Epithelial cell of prostate (primary cell): ENCODE measurements around the gene EDN3.

Experiments used
- DNase-seq: peaks from one replicate; pipeline ENCODE4 v3.0.0-alpha.2; 2011; ENCODE audit warnings: low read depth, low spot score
- H3K27ac ChIP-seq: fragments of 450-650 bp; 2 replicates; pipeline ENCODE4 v1.5.1; 2017; ENCODE audit warnings: mild to moderate bottlenecking

The EDN3 gene, protein sequence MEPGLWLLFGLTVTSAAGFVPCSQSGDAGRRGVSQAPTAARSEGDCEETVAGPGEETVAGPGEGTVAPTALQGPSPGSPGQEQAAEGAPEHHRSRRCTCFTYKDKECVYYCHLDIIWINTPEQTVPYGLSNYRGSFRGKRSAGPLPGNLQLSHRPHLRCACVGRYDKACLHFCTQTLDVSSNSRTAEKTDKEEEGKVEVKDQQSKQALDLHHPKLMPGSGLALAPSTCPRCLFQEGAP

DNA sequence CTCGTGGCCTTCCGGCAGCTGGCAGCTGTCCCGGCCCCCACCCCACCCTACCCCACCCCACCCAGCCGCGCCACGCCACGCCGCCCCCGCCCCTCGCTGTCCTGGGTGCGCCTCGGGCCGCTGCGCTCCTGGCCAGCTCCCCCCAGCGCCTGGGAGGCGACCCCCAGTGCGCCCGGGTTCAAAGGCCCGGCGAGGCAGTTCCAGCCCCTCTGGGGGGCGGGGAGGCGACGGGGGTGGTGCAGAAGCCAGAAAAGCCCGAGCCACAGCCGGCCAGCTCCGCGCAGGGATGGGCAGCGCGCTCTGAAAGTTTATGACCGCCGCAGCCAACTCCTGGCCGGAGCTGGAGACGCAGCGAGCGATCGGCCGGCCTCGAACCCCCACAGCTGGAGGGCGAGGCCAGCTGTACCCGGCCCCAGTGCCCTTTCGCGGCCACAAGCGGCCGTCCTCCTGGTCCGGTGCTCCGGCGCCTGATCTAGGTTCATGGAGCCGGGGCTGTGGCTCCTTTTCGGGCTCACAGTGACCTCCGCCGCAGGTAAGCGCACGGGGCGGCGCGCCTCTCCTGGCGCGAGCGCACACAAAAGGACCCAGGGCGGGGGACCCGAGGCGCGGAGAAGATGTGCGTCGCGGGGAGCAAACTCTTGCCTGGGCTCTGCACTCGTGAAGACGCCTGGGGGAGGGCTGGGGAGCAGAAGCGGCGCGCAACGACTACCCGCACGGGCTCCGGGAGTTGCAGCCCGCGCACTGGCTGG is at the start of gene EDN3:
Gene EDN3, plus strand, starts transcription at position 279 of the 749 bp plus-strand sequence. Its CDS starts 202 bp downstream, at position 481.
- no peak for DNase-seq
- H3K27ac ChIP-seq = no peak within 1 kb of the TSS

DNA sequence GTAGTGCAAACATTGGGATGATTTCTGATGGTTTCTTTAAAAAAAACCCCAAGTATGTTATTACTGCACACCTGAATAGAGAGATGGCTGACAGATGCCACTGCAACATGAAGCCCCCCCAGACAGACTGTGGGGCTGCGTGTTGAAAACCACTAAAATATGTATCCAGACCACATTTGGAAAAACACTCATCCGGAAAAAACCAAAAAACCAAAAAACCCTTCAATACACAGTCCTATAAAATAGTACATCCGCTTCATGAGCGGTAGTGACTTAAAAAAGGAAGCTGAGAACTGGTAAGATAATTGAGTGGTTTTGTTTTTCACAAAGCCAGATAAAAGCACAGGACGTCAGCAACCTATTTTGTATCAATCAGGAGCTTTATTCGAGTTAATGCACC is 47.1 kb upstream of the EDN3 start:
- no peak overlapping the region for H3K27ac ChIP-seq
- no peak for DNase-seq

DNA sequence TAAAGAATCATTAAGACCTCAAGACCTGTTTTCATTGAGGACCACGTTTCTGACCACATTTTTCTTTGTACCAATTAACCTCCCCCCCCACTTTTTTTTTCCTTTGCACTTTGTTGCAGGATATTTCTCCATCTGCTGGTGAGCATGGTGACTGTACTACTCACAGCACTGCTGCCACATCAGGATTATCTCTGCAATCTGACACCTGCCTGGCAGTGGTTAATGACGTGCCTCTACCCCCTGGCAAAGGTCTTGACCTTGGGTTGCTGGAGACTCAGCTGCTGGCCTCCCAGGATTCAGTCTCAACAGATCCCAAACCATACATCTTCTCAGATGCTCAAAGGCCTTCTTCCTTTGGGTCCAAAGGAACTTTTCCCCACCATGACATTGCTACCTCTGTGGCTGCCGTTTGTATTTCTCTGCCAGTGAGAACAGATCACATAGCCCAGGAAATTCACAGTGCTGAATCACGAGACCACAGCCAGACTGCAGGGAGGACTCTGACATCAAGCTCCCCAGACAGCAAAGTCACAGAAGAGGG is 46.6 kb upstream of the EDN3 start:
- H3K27ac ChIP-seq = no peak overlapping the region
- DNase-seq = no peak

DNA sequence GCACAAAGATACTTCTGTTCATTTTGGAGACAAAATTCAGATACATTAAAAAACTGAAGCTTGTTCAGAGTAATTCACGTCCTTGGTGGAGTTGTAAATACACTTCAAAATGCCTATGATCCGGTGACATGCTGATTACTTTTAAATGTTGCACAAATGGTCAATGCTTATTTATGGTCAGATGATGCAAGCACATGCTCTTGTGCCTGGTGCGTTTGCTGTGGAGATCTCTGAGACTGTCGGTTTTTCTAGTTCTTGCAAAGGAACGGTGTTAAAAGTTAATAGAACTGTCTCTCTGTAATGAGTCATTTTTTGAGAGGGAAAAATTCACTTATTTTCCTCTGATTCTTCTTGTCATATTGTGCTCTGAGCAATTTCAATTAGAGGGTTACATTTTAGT is 45.2 kb upstream of the EDN3 start:
- no peak for DNase-seq
- no peak overlapping the region for H3K27ac ChIP-seq

DNA sequence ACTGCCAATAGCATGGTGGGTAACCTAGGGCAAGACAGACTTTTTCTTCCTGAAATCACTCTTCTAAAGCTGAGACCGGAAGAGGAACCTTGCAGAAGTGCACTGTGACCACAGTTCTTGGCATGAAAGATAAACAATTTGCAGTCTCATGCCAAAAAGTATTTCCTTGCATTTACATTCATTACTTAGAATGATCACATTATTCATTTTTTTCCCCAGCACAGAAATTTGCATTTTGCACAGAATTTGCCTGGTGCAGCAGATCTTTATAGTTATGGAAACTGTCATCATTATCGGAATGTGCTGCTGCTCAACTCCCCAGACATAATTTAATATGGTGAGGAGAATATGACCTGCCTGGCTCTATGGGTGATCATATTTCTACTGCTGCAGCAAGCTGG is 42.2 kb upstream of the EDN3 start:
- H3K27ac ChIP-seq = no peak overlapping the region
- DNase-seq = no peak

DNA sequence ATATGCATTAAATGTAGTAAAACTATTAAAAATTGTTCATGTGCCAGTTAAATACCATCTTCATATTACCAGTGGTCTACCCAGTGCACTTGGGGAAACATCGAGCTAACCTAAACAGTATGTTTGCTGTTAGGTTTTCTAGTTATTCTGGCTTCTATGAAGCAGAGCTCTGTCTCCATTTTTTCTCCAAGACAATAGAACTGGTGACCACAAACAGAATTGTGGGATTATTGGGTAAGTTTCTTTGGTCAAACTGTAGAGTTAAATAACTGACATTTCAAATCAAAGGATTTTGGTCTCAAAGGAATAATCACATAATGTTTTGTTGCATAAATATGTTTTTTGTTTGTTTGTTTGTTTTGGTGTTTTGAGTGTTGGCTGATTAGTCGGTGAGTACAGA is 40.5 kb upstream of the EDN3 start:
- H3K27ac ChIP-seq = no peak overlapping the region
- no peak for DNase-seq

DNA sequence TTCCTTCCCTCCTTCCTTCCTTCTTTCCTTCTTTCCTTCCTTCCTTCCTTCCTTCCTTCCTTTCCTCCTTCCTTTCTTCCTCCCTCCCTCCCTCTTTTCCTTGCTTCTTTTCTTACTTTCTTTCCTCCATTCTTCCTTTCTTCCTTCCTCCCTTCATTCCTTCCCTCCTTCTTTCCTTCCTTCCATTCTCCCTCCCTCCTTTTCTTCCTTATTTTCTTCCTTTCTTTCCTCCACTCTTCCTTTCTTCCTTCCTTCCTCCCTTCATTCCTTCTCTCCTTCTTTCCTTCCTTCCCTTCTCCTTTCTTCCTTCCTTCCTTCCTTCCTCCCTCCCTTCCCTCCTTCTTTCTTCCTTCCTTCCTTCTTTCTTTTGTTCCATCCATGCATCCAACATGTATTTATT is 35.1 kb upstream of the EDN3 start:
- no peak overlapping the region for H3K27ac ChIP-seq
- no peak for DNase-seq

DNA sequence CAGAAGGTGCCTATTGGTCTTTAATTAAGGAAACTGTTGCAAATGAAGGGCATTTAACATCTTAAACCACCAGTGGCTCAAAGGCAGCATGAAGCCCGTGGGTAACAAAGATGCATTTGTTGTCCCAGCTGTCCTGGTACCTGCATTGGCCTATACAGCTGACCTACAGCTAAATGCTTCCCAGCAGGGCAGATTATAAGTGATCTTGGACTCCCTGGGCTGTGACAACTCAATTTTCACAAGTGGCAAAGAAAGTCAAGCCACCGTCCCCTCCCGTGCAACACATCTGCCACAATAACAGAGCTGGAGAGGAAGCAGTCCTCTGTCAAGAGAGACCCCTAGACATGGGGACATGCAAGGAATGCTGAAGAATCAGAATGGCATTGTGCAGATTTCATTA is 31.5 kb upstream of the EDN3 start:
- no peak for DNase-seq
- H3K27ac ChIP-seq = no peak overlapping the region

DNA sequence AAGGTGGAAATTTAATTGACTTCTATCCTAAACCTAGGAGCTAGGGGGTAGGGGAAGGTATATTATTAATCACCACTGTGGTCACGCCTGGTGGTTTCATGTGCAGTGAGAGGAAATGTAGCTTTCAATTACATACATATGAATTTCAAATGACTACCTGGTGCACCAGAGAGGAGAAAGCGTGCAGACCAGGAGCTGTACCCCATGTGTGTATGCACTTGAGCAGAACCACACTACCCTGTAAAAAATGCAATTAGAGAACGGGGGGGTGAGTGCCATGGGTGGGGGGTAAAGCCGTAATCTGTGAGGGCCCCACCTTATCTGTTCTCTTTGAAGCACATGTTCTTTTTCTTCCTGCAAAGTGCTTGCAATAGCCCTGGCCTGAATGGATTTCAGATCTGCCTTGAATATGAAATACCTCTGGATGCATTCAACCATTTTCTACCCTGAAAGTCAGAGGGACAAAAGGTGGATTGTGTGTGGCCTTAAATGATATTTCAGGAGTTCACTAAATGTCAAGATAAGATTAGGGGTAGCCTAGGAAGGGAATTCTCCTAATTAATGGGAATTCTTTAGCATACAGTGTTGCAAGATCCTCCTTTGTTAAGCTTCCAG is 30.9 kb upstream of the EDN3 start:
- H3K27ac ChIP-seq = no peak overlapping the region
- no peak for DNase-seq

DNA sequence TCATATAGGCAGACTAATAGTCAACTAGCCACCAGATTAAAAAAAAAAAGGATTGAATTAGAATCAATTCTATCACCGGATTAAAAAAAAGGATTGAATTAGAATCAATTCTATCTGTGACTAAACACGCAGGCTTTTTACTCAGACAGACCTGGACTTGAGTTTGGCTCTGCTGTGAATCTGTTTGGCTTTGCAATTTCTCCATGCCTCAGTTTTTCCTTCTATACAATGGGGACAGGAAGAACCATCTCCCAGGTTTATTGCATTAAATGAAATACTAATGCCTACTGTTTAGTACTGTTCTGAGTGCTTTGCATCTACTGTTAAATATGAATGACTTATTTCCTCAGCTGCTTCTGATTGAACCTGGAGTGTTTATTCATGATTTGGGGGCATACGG is 30.0 kb upstream of the EDN3 start:
- no peak for DNase-seq
- no peak overlapping the region for H3K27ac ChIP-seq

DNA sequence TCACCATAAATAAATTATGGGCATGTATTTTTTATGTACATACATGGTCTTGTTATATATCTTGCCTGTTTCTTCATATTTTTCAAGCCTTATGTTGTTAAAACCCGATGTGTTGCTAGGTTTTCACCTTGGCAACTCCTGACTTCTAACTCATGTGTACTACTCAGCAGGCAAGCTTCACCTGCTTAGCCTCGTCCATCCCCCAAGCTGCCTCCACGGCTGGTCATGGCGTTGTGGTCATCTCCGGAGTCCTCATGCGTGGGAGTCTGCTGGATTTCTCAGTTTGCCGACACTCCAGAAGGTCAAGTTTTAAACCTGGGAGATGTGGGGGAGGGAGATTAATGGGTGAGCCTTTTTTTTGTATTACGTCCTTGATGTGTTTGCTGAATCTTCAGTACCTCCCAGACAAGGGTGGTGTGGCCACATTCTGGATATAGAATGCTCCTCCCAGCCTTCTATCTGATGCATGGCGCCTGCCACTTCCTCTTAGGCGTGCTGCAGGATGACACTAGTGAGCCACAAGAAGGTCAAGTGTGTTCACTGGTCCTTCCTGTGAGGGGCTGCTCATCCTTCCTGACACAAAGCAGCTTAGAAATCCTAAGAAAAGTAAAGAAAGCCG is 26.6 kb upstream of the EDN3 start:
- no peak for DNase-seq
- no peak overlapping the region for H3K27ac ChIP-seq

DNA sequence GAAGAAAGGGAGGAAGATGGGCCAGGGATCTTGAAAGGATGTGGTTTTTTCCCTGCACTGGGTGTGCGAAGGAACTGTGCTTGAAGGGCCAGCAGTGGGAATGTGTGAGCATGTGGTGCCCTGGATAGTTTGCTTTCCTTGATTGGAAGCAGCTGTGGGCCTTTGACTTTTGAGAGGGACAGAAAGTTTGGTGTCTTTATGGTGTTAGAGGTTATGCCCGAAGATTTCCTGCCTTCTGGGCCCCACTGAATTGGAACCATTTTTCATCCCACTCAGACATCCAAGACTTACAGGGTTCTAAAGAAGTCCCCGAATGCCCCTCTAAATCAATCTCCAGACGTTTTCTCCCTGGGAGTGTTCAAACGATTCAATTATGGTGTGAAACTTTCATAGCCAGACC is 23.5 kb upstream of the EDN3 start:
- no peak overlapping the region for H3K27ac ChIP-seq
- no peak for DNase-seq

DNA sequence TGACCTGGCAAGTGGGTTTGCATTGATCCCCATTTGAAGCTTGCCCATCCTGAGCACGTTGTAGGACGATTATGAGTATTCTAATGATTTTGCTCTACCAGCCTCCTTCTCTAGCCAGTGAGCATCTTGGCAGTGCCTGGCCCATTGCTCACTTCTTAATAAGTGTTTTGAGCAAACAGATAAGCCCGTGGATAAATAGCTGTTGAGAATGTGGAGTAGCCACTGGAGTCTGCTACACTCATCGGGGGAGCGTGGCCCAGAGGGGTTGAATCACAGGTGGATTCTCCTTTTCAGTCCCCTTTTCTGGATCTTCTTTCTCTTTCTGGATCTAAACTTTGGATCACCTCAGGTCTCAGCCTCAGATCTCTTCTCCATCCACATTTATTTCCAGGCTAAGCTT is 15.9 kb upstream of the EDN3 start:
- H3K27ac ChIP-seq = no peak overlapping the region
- no peak for DNase-seq

DNA sequence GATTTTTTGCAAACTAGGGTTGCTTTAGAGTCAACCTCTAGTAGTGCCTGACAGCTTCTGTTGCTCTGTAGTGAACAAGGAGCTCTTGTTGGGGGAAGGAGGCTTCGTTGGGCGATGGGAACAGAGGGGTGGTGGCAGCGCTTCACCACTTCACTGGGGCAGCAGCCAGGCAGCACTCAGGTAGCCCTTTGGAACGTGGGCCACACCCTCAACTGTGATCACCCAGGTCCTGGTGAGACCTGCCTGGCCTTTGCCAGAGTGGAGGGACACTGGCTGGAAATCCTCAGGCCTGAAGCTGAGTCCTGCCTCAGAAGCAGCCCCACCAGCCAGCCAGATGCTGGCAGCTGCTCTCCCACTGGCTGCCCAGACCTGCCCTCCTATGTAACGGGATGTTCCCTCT is 10.4 kb upstream of the EDN3 start:
- no peak for DNase-seq
- no peak overlapping the region for H3K27ac ChIP-seq

DNA sequence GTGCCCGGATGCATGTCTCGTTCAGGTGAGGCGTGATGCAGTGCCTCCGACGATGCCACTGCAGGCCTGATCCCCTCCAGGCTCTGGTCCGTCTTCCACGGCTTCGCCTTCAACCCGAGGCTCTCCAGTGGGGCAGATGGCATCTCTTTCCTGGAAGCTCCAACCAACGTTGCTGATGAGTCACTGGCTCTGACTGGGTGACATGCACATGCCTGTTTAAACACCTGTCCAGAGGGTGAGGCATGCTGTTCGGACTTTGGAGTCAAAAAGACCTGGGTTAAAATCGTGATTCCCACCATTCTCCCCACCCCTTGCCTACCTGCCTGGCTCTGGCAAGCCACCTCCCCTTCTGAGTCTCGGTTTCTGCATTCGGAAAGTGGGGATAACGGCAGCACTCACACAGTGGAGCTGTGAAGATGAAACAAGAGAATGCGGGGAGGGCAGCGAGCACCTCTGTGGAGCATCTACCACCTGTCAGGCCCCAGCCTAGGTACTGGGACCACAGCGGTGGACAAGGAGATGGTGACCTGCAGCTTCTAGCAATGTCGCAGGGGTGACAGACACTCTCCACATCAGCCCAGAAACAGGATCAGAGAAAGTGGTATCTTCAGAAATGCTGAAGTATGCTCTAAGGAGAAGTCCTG is 8.5 kb upstream of the EDN3 start:
- H3K27ac ChIP-seq = no peak overlapping the region
- DNase-seq = no peak

DNA sequence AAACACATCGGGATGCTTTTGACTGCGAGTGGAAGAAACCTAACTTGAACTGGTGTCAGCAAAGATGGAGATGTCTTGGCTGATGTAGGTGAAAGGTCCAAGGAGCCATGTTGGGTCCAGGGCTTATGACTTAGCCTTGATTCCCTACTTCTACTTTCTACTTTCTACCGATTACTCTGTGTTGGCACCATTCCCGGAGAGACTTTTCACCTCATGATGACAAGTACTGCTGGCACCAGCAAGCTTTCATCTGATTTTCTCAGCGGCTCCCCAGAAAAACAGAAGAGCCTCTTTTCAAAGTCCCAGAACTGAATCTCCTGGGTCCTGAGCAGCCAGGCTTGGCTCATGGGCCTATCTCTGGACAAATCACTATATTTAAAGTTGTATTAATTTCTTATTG is 4.9 kb upstream of the EDN3 start:
- DNase-seq = no peak

DNA sequence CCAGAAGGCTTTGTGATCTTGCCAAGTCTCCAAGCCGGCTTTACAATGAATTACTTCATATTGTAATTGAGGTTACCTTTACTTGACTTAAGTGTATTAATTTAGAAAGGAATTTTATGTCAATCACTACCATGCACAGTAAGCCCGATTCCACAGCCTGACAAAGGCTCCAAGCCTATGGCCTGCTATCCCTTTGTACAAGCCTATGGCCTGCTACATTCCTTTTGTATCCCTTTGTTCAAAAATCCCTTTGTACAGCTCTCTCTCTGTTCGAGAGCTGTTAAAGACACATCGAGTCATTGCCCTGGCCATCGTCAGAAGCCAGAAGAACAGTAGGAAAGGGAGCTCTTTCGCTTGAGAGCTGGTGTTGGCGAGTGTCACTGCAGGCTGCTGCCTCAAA is 2.7 kb upstream of the EDN3 start:
- no peak overlapping the region for H3K27ac ChIP-seq
- no peak for DNase-seq

More for the DNA sequence above, 4.9 kb upstream of the EDN3 start:
- H3K27ac ChIP-seq = no peak overlapping the region

DNA sequence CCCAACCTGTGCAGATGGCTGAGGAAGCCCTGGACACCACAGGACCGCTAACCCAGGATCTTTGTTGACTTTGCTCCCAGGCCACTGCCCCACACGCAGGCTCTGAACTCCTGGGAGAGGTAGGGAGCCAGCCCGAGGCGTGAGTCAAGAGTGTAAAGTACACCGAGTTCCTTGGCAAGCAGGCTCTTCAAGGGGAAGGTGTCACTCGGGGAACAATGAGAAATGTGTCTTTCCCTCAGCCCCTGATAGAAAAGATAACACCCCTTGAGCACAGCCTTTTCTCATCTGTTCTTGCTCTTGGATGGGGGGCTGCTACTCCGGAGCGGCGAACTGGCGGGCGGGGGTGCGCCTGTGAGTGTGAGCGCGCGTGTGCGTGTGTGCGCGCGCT is 472 bp upstream of the EDN3 start:
- no peak for DNase-seq
- no peak overlapping the region for H3K27ac ChIP-seq

DNA sequence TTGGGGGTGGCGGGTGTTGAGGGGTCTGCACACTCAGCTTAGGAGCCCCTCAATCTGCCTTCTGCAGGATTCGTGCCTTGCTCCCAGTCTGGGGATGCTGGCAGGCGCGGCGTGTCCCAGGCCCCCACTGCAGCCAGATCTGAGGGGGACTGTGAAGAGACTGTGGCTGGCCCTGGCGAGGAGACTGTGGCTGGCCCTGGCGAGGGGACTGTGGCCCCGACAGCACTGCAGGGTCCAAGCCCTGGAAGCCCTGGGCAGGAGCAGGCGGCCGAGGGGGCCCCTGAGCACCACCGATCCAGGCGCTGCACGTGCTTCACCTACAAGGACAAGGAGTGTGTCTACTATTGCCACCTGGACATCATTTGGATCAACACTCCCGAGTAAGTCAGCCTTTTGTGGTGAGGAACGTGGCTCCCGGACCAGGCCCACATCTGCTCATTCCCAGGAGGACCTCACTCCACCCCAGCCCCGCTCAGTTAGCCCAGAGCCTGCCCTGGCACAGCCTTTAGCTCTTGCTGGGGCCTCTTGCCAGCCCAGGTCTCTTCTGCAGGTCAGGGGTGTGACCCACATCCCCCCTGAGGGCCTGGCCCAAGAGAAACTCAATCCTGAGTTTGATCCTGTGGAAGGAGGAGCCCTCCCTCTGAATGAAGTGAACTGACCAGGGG is 1.1 kb downstream of the EDN3 start:
- no peak for DNase-seq
- H3K27ac ChIP-seq = no peak overlapping the region
